ENCODE results near the gene SORCS2.

- TF ChIP-seq EZH2 (IDR thresholded peaks at IDR 0.05; ENCODE audit: insufficient read depth, low read length) = no peak
- no peak for TF ChIP-seq CTCF (IDR thresholded peaks at IDR 0.05; ENCODE audit: insufficient read depth, low read depth, low read length)
These were observed 122.9 kb downstream of the SORCS2 start for GRCh38 chr4:7315286-7315685.

All from astrocyte (in vitro differentiated cells and primary cell).